Measurements from ENCODE around the gene CHST11.

The CHST11 gene

DNA sequence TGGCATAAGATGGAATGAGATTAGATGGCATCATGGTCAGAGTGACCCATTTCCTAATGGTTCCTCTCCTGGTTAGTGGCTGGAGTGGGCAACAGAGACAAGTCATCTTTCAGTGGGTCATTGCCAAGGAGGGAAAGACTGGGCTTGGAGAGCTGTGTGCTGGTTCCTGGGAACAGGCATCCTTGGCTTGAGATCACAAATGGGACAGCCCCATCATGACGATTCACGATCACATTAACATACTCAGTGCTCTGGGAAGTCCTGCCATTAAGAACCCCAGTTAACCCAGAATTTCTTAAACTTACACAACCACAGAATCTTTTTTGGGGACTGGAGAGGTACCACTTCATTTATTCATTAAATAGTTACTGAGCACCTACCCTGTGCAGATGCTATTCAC is 27.3 kb downstream of the CHST11 start:
- DNase-seq, result no peak

DNA sequence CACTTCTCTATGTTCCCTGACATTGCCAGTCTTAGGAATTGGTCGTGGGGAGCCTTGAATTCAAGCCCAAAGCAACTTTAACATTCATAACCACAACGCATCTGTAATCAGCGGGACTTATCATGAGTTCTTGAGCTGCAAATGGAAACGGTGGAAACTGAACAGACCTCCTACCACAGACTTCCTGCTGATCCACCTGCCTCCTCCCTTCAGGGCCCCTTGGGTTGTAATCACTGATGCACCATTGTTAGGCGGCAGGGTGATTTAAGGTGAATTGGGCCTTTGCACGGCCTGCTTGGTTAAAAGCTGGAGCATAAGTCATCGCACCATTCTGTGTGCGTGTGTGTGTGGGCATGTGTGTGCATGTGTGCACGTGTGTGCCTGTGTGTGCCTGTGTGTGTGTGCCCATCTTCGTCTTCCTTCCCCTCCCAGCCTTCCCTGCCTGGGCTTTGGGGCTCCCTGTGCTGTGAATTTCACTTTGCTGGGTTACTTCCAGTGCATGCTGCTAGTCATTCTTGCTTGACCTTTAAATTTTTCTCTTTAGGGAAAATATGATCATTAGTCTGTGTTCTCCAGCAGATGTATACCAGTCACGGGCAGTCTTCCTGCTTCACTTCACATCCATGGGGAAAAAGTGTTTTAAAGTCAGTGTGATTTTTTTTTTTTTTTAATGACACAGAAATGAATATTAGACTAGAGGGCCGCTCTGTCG is 29.1 kb downstream of the CHST11 start:
- DNase-seq, result peak; percentile 39

DNA sequence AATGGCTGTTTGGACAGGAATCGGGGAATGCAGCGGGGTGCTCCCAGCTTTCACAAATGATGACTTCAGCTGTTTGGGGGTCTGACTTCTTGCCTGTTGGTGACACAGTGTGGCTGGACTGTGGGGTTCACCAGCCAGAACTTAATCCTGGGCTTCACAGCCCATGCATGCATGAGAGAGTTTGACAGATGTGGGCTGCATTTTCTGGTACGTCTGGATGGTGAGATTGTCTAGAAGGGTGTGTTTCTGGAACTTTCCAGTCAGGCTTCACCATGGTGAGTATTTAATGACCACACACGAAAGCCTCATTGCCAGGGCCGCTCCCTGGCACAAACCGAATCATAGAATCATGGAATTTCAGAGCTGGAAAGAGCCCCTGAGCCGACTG is 29.6 kb downstream of the CHST11 start:
- no peak for DNase-seq

DNA sequence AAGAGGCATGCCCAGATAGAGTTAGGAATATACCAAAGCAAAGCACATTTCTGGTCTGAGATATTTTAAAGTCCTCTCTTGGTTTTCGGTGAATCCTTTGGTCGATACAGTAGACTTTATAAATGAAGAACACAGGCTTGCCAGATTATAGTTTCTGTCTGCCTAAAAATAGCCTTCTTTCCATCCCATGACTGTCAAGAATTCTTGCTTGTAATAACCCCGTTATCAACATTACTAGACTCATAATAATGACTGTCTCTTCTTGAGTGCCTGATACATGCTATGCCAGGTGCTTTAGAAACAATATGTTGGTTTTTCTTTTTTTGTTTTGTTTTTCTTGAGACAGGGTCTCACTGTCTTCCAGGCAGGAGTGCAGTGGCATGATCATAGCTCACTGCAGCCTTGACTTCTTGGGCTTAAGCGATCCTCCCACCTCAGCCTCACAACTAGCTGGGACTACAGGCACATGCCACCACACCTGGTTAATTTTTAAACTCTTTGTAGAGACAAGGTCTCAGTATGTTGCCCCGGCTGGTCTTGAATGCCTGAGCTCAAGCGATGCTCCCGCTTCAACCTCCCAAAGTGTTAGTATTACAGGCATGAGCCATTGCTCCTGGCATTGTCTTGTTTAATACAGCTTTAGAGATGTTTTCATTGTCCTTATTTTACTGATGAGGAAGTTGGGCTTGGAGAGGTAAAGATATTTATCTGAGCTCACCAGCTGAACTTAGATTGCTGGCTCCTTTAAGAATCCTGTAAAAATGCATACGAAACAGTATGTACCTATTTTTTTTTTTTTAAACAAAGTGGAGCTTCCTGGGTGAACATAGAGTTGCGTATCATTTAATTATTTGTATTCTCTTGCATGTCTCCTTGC is 30.4 kb downstream of the CHST11 start:
- DNase-seq, result no peak

DNA sequence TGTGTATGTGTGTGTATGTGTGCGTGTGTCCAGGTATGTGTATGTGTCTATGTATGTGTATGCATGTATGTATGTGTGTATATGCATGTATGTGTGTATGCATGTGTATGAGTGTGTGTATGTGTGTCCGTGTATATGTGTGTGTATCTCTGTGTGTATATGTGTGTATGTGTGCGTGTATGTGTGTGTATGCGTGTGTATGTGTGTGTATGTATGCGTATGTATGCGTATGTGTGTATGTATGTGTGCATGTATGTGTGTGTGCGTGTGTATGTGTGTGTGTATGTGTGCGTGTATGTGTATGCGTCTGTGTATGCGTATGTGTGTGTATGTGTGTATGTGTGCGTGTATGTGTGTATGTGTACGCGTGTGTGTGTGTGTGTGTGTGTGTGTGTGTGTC is 31.6 kb downstream of the CHST11 start:
- no peak for DNase-seq

DNA sequence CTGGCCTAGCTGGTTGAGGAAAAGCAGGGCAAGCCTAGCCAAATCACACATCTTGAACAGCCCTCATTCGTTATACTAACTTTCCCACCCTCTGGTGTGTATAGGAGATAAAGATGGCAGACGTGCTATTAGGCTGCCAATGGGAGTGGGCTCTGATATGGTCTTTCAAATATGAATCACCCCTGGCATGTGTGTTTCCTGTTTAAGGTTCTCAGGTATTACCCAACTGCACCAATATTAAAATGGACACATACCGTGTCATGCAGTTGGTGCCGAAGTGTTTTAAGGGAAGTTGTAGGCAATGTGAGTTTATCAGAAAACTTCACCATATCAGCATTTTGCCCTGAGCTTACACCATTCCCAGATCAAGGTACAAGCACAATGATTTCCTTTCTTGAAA is 33.4 kb downstream of the CHST11 start:
- no peak for DNase-seq

DNA sequence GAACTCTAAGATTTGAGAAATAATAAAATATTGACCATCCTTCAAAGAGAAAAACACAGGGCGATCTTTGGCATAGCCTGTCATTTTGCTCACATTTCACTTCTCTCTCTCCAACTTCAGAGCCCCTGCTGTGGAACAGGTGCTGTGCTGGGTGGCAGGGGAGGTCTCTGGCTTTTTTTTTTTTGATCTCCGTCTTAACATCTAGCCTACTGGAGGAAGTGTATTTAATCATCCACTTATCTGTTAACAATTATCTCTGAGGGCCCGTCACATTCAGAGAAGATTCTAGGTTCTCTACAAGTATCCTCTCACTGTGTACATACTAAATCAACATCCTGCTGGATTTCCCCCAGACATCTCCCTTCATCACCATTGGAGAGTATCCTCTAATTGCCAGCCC is 34.1 kb downstream of the CHST11 start:
- no peak for DNase-seq

DNA sequence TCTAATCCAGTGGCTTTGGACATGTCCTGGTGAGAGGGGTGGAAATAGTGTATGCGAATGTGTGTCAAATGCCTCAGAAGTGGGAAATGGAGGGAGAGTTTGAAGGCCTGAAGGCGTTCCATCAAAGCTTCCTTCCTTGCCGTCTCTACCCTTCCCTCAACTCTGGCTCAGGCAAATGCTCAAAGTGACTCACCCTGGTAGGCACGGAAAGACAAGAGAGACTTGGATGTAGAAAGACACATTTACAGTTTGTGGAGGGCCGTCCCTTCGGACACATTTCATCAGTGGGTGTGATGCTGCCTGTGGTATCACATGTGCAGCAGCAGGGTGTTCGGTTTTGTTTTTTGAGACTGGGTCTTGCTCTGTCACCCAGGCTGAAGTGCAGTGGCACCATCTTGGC is 36.7 kb downstream of the CHST11 start:
- DNase-seq, result no peak

DNA sequence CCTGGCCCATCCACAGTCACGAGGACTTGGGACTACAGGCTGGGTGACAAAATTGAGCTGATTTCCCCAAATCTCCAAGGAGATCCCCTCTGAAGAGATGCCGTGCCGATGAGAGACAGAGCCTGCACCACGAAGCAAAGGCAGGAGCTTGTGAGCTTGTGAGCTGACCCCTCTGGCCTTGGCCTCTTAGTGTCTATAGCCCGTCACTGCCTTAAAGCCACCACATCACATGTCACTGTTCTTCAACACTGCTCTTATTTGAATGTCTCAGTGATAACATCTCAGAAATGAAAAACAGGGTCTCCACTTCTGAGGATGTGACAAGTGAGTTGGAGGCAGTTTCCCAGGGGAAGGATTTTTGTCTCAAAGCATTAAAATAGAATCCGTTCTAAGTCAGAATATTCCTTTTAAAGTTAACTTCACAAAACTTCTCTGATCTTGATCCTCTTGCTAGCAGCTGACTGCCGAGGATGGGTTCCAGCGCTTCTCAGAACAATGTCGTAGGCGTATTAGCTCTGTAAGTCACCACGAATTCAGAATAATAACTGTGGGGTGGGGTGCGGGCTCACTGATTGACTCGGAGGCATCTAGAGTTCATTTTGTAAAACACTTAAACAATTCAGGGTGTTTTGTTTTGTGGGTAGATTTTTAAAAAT is 37.5 kb downstream of the CHST11 start:
- DNase-seq, result peak; percentile 81

DNA sequence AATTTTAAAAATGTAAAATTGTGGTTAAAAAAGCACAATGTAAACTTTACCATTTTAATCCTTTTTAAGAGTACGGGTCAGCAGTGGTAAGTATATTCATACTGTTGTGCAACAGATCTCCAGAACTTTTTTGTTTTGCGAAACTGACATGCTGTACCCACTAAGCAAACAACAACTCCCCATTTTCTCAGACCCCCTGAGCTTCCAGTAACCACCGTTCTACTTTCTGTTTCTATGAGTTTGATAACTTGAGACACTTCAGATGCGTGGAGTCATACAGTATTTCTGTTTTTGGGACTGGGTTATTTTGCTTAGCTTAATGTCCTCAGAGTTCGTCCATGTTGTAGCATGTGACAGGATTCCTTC is 38.0 kb downstream of the CHST11 start:
- DNase-seq, result no peak

DNA sequence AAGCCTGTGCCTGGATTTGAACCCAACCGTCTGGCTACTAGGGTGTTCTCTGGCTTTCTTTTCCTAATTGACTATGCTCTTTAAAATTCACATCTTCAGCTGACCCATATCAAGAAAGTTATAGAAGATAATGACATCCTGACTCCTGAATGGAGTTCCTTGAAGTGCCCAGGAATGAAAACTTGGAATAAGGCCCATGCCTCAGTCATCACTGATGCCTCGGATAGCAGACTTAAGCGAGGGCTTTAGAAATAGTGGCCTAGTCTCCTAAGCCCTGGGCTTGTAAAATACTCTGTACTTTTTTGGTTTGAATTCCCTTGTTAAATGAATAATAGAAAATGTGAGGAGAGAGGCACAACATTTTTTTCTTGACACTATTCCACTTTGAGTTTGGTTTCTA is 39.0 kb downstream of the CHST11 start:
- no peak for DNase-seq

DNA sequence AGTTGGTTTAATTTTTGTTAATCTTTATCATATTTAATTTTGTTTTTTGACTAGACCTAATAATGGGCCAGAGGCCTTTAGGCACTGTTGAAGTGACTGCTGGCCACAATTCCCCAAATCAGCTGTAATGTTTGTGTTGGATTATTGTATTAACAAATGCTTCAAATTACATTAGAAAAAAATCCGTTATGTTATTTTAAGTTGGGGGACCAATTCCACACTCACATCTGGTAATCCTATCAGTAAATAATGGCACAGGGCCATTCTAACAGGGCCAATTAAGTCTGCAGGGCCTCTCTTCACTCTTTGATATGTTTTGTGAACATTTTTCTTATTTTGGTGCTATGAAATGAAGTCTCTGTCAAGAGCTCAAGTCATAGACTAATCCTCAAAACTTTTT is 39.6 kb downstream of the CHST11 start:
- DNase-seq, result no peak

DNA sequence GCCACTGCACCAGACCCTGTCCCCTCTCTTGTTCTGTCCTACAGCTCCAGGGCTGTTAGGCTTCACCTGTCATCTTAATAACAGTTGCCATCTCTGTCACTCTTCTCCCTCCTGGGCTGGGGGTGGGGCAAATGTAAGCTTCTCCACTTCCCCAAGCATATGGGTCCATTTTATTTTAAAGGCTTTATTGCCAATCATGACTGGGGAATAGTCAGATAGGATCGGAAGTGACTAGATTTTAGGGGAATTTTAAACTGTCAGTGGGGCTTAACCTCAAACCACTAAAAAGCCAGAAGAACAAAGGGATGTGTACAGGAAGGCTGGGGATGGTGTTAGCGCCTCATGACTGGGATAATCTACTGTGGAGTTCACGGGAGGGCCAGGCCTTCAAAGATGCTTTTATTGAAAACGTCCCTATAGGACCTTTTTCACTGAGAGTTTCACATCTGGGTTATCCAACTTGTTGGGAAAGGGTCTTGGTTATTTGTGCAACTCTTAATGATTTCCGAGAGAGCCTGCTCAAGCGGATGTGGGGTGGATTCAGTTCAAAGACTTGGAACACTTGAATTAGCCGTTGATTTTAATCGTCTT is 41.6 kb downstream of the CHST11 start:
- peak; percentile 32 for DNase-seq

DNA sequence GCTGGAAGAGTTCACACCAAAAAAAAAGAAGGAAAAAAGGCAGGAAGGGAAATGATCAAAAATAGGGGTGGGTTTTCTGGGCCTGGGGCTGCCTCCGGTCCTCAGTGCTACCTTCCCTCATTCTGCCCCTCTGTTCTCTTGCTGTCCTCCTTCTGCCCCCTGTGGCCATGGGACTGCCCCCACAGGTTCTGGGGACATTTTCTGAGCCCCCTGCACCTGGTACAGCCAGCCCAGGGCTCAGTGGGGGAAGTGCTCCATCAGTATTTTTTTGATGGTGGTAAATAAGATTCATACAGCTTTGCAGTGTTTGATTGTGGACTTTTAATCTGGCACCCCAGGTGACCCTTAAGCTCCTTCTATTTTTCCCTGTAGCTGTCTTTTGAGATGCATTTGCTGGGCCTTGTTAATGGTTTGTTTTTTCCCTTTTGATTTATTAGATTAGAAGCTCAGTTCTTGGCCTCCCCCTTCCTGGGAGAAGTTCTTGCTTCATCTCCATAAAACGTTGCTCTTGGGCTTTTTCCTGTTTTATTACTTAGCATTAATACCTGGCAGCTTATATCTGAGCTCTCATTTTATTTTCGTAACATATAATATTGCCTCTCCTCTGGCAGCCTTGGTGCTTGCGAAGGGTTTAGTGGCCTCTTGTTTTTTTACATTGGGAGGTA is 43.1 kb downstream of the CHST11 start:
- DNase-seq, result no peak

DNA sequence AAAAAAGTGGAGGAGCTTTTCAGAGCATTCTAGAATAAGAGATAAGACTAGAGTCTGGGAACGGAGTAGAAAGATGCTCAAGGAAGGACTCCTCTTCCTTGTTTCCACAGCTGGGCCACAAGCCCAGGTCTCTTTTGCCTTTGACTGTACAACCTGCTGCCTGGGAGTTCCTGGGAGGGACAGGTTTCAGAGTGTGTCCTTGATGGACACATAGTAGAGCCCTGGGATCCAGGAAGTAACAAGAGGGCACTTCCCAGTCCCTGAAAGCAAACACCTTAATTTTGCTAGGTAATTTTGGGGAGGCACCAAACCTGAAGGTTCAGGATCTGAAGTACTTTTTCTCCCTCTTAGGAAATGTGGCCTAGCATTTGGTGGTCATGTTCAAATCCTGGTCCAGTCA is 44.4 kb downstream of the CHST11 start:
- DNase-seq, result no peak

DNA sequence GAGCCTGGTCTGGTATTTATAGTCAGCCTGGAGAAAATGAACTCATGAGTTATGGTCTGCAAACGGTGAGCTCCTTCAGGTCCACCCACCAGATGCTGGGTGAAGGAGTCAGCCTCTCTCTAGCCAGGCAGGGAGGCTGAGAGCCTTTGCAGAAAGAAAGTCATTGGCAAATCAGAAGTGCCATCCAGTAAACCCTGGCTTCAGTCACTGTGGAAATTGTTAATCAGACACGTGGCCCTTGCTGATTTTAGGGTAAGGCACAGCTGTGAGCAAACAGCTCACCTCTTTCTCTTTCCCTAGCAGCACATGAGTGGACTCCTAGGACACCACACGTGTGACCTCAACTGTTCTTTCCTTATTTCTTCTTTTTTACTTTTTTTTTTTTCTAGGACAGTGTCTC is 44.9 kb downstream of the CHST11 start:
- no peak for DNase-seq

DNA sequence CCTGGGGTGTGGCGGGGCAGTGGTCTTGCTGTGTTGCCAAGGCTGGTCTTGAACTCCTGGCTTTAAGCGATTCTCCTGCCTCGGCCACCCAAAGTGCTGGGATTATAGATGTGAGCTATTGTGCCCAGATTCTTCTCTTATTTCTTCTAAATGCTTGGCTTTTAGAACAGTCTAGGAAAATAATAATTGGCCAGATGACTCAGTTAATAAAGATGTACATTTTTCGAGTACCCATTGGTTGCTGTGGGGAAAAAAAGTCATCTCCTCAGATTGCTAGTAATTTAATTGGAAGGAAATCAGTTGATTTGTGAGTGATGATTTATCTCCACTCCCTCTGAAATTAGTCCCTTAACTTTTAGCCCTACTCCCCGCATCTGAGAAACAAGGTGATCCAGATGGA is 45.5 kb downstream of the CHST11 start:
- DNase-seq, result no peak

DNA sequence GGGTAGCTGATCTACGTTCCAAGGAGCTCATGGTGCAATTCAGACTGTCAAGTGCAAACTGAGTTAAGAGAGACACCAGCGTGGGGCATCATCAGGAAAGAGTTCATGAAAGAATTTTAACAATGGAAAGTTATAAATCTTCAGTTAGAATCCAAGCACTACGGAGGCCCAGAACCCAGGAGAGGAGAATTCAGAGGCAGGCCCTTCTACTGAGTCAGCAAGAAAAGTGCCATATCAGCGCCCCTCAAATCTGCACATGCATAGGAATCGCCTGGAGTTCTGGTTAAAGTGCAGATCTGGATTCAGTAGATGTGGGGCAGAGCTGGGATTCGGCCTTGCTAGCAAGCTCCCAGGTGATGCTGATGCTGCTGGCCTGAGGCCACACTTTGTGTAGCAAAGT is 45.9 kb downstream of the CHST11 start:
- DNase-seq, result no peak

DNA sequence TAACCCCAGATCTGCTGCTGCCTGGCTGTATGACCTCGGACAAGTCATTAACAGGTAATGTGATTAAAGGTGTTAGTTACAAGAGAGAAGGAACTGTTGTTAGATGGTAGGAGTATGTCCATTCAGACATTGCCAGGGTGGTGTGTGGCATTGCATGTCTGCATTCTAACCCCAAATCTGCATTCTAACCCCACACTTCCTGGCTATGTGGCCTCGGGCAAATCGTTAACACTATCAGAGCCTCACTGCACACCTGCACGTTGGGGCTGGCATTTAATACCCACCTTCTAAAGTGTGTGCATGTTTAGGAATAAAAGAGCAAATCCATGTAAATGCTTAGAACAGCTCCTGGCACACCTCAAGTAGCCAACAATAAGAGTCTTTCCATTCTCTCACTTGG is 46.4 kb downstream of the CHST11 start:
- DNase-seq, result no peak

DNA sequence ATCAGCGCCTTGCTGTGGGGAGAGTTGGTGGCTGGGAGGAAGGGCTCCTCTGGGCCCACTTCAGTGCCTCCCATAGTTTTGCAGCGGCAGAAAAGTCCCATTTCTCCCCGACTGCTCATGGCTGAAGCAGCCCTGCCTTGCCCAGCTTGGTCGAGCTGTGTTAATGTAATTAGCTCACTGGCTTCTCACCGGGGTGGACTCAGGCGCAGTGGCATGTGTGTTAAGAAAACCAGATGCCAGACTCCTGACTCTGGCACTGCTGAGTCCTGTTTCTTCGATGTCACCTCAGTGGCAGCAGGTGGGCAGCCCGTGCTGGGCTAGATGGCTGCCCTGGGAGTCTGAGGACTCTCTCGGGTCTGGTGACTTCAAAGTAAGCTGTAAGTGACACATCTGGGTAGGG is 47.4 kb downstream of the CHST11 start:
- no peak for DNase-seq

DNA sequence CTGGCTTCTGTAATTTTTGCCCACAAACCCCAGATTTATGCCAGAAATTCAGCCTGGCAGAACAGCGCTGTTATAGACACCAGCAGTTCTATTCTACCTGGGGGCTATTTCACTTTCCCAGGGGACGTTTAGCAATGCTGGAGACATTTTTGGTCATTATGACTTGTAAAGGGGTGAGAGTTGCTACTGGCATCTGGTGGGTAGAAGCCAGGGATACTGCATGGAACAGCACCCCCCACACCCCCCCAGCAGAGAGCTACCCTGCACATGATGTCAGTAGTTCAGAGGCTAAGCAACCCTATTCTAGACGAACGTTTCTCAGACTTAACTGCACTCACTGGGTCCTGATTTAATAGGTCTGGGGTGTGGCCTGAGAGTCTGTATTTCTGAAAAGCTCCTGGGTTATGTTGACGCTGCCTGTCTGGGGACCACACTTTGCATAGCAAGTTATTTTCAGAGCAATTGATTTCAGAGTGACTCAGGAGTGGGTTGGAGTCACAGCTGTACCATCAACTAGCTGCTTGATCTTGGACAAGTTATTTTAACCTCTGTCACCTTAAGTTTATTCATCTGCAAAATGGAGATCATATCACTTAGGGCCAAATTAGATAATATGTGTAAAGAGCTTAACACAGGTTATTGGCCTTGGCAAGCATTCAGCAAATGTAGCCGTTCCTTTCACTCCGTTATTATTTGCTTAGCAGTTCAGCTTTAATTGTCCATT is 48.5 kb downstream of the CHST11 start:
- no peak for DNase-seq

DNA sequence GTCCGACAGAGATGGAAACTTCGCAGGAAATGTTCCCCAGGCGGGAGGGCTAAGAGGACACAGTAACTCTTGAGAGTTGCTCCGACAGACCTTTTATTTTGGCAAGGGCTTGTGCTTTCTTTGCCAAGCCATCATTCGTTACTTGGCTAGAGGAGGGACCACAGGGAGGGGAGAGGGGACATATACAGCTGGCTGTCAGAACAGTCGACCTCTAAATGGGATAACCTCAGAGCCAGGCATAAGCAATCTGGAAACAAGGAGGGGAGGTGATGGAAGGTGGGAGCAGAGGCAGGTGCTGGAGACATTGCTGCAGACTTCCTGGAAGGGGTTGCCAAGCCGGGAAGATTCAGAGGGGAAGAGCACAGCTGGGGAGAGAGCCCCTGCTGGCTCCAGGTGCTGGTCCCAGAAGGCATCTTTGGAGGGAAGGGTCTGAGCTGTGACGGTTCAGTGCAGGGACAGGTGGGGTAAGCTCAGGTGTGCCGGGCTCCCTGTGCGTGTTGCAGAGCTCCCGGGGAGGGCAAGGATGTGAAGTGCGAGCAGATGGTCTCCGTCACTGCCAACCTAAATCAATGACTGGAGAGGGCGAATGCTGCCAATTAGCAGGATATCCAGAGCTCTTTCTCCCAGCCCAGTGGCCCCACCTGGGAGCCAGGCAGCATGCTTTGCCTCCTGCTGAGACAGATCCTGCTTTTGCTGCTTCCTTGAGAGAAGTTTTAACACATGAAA is 50.1 kb downstream of the CHST11 start:
- no peak for DNase-seq
